Fibroblast of peridontal ligament (primary cell): ENCODE measurements around the gene MSN.

Experiments
- DNase-seq: peaks from one replicate; pipeline ENCODE4 v3.0.0-alpha.2; 2010; ENCODE audit errors: extremely low read depth

The MSN gene

GRCh38 chrX:65673857-65674203 is 6.4 kb downstream of the MSN start:
- no peak for DNase-seq

DNA sequence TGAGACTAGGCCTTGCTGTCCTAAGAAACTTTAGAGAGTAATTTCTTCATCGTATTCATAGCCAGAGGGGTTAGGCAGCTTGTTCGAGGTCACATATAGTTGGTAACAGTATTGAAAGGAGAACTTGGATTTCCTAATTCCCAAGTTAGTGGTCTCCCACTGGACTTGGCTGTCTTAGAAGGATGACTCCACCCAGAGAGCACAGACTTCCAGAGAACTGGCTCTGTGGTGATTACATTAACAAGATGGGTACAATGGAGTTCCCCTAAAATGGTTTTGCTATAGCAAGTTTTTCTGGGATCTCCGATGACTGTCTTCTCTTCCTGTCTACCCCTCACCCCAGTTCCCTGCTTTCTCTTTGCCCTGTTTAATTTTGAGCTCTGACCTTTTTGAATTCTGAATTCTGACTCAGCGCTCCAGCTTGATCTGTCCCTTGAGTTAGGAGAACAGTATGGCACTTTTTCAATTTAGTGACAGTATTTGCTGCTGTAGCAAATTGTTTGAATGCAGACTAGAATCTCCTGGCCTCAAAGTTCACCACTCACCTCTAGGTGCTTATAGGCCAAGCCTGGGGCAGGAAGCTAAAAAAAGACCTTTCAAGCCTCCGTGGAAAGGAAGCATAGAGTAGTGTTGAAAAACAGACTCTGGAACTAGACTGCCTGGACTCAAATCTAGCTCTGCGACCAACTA is 6.9 kb downstream of the MSN start:
- peak; percentile 61 for DNase-seq

DNA sequence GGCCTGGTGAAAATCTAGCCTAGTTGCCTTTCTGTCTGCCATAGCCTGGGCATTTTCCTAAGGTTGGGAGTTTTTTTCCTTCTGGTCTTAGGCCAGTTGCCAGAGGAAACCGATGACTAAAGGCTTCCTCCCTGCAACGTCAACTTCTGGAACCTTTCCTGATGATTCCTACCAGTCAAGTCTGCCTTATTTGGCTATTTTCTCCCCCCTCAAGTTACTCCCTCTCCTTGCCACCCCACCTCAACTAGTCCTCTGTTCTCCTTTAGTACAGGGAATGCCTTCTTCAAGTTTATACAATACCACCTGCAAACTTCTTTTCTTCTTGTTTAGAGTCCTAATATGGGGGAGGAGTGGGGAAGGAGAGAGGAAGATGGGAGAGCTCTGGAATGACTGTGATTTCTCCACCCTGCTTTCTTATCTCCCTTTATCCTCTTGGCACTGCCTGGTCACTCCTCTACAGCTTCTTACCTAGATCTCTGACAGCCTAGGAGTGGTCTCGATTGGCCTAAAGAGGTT is 10.6 kb downstream of the MSN start:
- peak; percentile 95 for DNase-seq

DNA sequence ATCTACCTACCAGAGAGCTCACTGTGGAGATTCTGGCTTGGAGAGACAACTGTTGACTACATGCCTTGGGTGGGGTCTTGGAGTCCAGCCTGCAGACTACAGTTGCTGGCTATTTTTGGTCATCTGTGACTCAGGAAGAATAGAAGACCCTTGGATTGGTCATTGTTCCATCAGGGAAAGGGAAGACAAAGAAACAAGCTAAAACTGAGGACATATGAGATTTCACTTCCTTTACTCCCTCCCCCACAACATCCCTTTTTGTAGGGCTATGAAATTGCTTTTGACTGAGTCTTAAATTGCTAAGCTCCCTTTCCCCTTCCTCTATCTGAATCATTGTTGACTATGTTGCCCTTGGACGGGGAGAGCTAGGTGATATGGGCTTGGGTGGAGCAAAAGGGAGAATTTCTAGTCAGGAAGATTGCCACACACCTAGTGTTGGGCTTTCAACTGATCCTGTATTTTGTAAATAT is 11.7 kb downstream of the MSN start:
- no peak for DNase-seq

DNA sequence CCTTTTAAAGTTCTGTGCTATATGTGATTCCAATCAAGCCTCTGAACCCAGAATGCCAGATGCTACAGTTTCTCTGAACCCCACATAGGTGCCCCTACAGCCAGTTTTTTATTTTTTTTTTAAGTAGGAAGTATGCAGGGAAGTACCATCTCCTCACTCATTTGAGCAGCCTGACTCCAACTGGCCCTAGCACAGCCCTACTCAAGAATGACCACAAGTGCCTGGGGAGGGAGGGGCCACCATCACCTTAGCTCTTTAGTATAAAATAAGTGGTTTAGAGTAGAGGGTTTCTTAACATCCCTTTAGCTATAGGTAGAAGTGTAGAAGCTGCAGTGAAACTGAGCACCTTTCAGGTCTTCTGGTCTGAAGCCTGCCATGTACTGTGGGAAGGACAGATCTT is 14.4 kb downstream of the MSN start:
- DNase-seq, result no peak

- no peak for DNase-seq
These were observed 17.7 kb downstream of the MSN start for GRCh38 chrX:65685112-65685511.

DNA sequence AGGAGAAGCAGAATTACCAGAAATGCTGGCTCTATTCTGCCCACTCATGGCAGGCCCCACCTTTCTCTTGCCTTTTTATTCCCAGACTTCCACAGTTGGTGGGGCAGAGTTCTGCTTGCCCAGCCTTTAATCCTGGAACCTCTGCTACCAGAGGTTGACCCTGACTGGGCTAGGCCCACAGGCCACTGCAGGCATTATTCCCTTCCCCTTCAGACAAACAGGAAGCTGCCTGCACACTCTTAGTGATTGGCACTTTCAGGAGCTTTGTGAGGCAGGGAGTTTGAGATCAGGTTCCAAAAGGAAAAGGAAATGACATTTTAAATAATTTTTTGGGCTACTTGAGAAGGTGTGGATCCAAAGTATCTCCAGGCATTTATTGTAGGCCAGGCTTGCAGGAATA is 18.8 kb downstream of the MSN start:
- no peak for DNase-seq

GRCh38 chrX:65687367-65687766 is 19.9 kb downstream of the MSN start:
- no peak for DNase-seq

- peak; percentile 56 for DNase-seq
These were observed 21.0 kb downstream of the MSN start for GRCh38 chrX:65688403-65688871.

GRCh38 chrX:65689377-65689776 is 21.9 kb downstream of the MSN start:
- no peak for DNase-seq

- DNase-seq, result peak; percentile 56
These were observed 22.8 kb downstream of the MSN start for GRCh38 chrX:65690057-65690855.

DNA sequence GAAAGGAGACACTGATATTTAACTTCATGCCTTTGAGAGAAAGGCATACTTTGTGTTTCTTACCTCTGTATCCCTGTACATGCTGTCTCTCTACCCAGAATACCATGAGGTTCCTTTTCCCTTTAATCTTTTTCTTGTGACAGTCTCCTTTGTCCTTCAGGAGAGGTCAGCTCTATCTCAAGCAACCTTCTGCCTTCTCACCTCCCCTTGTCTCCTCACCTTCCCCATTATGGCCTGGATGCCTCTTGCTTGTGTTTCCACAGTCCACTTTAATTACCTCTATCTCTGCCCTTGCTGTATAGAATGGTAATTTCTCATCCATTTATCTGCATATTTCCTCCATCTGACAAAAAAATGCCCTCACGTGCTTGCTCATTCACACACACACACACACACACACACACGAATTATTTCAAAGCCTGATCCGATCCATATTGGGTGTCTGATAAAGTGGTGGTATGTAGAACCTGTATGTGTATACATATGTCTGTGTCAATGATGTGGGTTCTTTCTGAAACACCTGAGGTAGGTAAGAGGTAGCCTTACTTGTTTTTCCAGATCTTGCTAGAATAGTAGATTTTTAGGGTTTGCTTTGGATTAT is 28.5 kb downstream of the MSN start:
- no peak for DNase-seq

GRCh38 chrX:65696613-65697012 is 29.2 kb downstream of the MSN start:
- no peak for DNase-seq

- DNase-seq, result peak; percentile 64
These were observed 29.8 kb downstream of the MSN start for GRCh38 chrX:65697211-65697641.

- DNase-seq, result no peak
These were observed 30.7 kb downstream of the MSN start for GRCh38 chrX:65697915-65698796.

- no peak for DNase-seq
These were observed 35.5 kb downstream of the MSN start for GRCh38 chrX:65702956-65703355.

DNA sequence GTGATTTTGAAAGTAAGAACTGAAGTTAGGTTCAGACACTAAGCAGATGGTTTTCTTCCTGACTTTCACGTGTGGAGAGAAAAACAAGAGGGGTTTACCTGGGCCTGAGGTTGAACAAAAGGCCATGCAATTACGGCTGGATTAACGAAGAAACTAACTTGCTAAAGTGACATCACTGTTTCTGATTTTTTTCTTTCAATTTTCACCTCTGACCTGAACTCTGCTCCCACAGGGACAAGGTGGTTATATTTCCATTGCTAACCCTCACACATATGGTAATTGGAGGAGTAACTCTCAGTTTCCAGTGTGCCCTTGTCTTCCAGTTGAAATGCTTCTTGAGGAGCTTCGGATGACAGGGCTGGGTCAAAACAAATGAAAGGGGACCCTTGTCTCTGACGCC is 38.0 kb downstream of the MSN start:
- no peak for DNase-seq

GRCh38 chrX:65706041-65706828 is 38.8 kb downstream of the MSN start:
- DNase-seq, result peak; percentile 60

DNA sequence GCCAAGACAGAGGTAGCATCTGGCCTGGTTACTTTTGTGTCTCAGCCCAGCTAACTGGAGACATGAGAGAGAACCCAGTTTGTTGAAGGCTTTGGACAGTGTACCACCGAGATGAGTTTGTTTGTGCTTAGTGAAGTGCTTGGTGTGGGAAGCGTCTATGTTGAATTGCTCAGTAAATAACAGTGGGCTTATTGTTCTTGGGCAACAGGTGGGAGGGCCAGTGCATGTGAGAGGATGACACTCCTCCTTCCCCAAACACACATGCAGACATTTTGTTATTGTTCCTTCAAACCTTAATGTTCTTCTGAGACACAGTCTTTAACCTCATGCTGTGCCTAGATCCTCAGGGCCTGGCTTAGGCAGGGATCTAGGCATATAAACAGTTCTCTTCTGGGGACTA is 39.7 kb downstream of the MSN start:
- no peak for DNase-seq

DNA sequence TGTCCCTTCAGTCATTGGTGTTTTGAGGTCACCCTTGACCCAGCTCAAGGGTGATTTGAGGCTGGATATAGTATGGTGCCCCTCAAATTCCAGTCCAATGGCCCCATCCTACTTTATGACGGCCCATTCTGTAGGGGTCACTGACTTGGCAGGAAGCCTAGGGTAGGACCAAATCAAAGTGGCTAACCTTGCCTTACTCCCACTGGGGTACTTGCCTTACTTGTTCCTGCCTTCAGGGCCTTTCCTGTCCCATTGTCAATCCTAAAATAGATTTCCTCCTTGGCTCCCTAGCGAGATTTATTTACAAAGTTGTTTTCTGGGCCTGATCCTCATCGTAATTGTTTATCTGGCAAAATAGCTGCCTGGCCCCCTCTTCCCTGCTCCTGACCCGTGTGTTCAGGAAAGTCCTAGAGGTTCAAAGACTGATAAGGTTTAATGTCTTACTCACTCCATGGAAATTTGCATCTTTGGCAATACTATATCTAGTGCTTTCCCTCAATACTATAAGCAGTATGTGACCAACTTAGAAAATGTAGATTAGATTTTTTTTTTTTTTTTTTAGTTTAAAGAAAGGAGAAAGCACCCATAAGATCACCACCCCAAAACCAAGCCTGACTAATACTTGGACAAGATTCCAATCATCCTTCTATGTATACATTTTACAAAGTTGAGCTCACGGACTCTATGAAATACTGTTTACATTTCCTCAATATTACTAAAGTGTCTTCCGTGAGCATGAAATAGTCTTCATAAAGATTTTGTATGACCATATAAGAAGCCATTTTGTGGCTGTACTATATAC is 44.8 kb downstream of the MSN start:
- DNase-seq, result no peak
